ENCODE data around the gene ENTPD3. TPM values are rescaled to one million over a fixed set of nuclear protein-coding genes. Genes with fewer than 3 reads are reported as not detected.

Gene ENTPD3, protein sequence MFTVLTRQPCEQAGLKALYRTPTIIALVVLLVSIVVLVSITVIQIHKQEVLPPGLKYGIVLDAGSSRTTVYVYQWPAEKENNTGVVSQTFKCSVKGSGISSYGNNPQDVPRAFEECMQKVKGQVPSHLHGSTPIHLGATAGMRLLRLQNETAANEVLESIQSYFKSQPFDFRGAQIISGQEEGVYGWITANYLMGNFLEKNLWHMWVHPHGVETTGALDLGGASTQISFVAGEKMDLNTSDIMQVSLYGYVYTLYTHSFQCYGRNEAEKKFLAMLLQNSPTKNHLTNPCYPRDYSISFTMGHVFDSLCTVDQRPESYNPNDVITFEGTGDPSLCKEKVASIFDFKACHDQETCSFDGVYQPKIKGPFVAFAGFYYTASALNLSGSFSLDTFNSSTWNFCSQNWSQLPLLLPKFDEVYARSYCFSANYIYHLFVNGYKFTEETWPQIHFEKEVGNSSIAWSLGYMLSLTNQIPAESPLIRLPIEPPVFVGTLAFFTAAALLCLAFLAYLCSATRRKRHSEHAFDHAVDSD
- under 0.01 TPM in 2 replicates for total RNA-seq

GRCh38 chr3:40387001-40387894 is at the start of gene ENTPD3:
Gene ENTPD3 (plus strand): TSS chr3:40387184. CDS start chr3:40388058, 874 bp downstream.

DNA sequence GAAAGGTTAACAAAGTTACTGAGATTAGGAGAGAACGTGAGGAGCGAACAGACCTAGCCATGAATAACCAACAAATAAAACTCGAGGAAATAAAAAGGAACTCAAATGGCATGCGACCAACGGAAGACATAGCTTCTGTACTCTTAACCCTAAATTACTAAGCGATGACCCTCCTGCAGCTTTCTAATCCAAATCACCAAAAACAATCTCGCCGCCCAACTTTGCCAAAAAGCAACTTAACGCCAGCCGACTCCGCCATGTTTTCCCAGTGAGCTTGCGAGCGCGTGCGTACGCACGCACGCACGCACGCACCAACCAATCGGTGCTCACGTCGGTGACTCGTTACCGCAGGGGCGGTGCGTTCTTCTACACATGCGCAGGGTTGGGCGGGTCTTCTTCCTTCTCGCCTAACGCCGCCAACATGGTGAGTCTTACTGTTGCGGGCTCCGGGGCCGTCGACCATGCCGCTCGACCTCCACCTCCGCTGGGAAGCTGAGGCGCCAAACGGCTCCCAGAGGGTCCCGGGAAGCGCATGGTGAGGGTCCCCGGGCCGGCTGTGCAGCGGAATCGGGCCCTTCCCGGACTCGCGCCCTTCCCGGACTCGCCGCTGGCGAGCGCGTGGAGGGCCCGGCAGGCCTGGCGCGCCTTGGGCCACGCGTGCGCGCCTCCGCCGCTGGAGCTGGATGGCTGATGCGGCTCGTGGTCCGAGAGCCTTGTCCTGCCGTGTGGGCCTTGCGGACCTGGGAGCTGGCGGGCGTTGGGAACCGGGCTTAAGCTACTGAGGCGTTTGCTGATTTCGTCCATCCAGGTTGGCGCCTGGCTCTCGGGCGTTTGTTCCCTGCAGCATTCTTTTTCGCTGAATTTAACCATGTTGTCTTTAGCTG is 70.2 kb downstream of the ENTPD3 start, which contains the start of gene RPL14:
Gene RPL14 (plus strand): TSS at position 400 of the 884 bp plus-strand sequence. CDS start 133 bp downstream, at position 533.

DNA sequence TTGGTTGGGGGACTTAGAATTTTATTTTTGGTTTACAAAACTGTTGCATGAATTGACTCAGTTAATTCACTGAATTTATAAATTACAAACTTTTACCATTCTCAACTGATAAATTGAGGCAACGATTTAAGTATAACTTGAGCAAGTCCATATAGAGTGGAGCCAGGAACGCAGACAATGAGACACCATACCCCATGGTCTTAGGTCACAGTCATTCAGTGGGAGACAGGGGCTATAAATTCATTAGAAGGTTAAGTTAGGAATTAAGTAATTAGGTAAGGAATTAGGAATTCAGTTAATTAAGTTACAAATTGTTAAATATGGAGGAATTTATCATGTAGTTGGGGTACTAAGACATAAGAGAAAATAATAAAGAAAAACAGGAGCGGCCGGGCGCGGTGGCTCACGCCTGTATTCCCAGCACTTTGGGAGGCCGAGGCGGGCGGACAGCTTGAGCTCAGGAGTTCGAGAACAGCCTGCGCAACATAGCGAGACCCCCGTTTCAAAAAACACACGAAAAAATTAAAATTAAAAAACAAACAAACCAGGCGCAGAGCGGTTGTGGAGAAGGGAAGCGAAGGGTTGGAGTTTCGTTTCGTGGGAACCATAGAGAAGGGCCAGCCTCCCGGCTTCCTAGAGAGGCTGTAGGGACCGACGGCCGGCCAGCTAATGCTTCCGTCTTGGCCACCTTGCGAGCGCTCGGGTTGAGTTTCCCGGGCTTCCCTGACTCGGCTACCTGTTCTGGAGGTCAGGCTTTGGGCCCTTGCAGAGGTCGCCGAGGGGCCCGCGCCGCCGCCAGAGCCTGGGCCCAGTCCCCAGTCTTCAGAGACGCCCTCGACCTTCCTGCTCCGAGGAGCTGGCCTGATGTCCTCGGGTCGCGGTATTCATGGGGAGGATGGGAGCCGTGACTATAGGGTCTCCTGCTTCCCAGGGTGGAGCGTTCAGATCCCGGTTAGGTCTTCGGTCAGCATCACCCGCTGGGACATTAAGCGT is 89.8 kb downstream of the ENTPD3 start, which contains the start of gene ZNF619:
Gene ZNF619 (plus strand): TSS at position 645 of the 993 bp plus-strand sequence. CDS start 858 bp downstream, outside the sequence.

Other genes starting within 250 kb of the ENTPD3 start
- gene EIF1B, start 77.5 kb upstream of the ENTPD3 start, total RNA-seq, result 13.8 and 19.4 TPM in 2 replicates
- 534 and 578 TPM in 2 replicates for gene RPL14, start 70.2 kb downstream of the ENTPD3 start, total RNA-seq
- 6.5 and 7.4 TPM in 2 replicates for gene ZNF619, start 89.9 kb downstream of the ENTPD3 start, total RNA-seq
- gene ZNF620, start 118.9 kb downstream of the ENTPD3 start, total RNA-seq, result 6.7 and 7.6 TPM in 2 replicates
- 8.1 and 9.1 TPM in 2 replicates for gene ZNF621, start 137.8 kb downstream of the ENTPD3 start, total RNA-seq

Data from dermis lymphatic vessel endothelial cell (primary cell).